Suppressor macrophage treated with lipopolysaccharide for 4 hours (primary cell): ENCODE results near the gene ACTRT2.

Experiments
- DNase-seq: peaks from one replicate; pipeline ENCODE4 v3.0.0-alpha.2; 2020

ACTRT2 gene

DNA sequence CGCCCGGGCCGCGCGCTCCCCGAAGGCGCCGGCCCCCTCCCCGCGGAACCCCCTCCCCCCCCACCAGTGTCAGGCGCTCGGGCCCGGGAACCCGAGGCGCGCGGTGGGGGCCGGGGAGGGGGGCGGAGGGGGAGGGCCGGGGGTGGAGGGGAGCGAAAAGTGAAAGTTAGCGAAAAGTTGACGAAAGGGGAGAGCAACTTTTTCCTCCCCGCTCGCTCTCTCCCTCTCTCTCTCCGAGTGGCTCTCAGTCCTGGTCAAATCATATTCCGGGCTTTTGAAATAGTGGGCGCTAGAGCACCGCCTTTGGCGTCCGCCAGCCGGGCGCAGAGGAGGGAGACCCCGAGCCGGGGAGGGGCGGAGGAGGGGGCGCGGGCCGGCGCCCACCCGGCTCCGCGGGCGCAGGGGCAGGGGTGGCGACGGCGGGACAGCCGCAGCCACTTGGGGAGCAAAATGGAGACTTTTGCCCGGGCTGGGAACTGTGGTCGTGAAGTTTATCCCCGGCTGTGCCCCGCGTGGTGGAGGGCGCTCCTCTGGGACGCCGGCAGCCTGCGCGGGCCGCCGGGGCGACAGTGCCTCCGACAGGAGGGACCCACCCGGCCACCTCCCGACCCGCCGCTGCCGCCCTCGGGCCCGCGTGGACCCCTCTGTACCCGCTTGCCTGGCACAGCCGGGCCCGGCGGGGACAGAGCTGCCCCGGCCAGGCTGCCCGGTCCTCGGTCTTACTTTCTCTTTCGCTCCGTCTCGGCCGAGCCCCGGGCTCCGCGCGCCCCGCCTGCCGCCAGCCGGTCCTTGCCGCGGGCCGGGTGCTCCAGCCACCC is 48.4 kb downstream of the ACTRT2 start:
- peak; percentile 61 for DNase-seq

DNA sequence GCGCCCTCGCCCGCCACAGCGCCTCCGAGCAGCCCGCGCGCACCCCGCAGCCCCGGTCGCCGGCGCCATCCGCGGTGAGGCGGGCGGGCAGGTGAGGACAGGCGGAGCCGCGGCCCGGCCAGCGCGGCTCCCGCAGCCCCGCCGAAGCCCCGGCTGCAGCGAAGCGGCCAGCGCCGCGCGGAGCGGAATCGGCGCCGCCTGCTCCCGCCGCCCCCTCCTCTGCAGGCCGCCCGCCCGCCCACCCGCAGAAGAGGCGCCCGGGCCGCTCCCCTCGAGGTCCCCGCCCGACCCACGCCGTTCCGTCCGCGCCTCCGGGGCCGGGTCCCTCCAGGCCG is 49.0 kb downstream of the ACTRT2 start:
- no peak for DNase-seq

GRCh38 chr1:3070644-3071564 is 49.6 kb downstream of the ACTRT2 start:
- DNase-seq = no peak

DNA sequence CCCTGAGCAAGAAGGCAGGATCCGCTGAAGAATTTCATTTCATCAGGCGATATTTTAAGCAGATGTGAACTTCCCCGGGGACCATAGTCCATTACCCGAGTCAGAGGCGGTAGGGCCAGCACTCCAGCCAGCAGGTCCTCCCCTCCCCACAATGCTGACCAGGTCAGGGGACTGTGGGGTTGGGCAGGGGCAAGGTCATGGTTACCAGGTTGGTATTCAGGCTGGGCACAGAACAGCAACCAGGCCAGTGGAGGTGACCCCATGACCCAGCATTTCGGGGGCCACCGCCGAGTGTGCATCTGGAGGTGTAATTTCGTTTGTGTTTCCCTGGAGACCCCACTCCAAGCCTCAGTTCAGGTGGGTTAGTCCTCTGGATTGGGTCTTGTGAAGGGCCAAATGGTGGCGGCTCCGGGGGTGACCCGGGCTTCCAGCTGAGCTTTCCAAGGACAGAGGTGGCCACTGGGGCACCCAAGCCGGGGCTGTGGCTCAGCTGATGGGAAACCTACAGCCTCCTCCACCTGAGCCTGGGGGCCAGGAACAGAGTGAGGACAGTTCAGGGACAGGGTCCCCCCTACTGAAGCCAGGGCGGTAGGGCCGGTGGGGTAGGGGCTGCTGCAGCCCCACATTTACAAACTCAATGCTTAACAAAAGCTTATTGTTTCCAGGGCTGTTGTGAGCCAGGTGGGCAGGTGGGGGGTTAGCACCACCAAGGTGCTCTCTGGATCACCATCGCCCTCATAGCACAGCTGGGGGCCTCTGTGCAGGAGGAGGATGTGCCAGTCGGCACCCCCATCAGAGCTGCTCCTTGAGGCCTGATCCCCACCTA is 50.5 kb downstream of the ACTRT2 start:
- no peak for DNase-seq
